IMR-90 (cell line): ENCODE measurements around the gene DOCK4. TPM values are rescaled to one million over a fixed set of nuclear protein-coding genes. Genes with fewer than 3 reads are reported as not detected.

Experiments used
- ATAC-seq: fragments of 200-7000 bp; cut with Tn5 transposase; 2 replicates; pipeline ENCODE4 v1.9.1; 2020; ENCODE audit warnings: low read depth, mild to moderate bottlenecking, moderate library complexity
- BruUV-seq: library from RNA; stranded (reverse); fragments of 400-500 nt; replicated peaks from 2 replicates; lab custom pipeline; 2021; lab: Mats Ljungman, UMichigan
- CTCF ChIA-PET: fragments of 300-600 bp; formaldehyde crosslinking; extraction: SDS; loops from one replicate; lab custom pipeline; 2021; ENCODE audit warnings: antibody characterized with exemption; lab: Yijun Ruan, JAX
- POLR2A ChIA-PET: fragments of 300-600 bp; sonication (Branson Sonifier 250); formaldehyde crosslinking; loops from one replicate; lab custom pipeline; 2022; ENCODE audit warnings: antibody characterized with exemption; ENCODE audit not compliant: unreplicated experiment; lab: Charles Lee
- DNase-seq: peaks from one replicate; pipeline ENCODE4 v3.0.0; 2013
- H2AFZ ChIP-seq: replicated peaks from 2 replicates; pipeline ENCODE3; 2013; ENCODE audit warnings: low read length, mild to moderate bottlenecking; ENCODE audit not compliant: poor library complexity
- H2AK5ac ChIP-seq: 2 replicates; pipeline ENCODE4 v1.6.1; 2013; ENCODE audit warnings: low read depth, low read length, inconsistent platforms
- H2AK9ac ChIP-seq: replicated peaks from 2 replicates; pipeline ENCODE3; 2013; ENCODE audit warnings: mild to moderate bottlenecking, low read depth, low read length, moderate library complexity; ENCODE audit not compliant: poor library complexity
- H2BK120ac ChIP-seq: 2 replicates; pipeline ENCODE4 v1.6.1; 2013; ENCODE audit warnings: low read depth, low read length, inconsistent platforms
- H2BK15ac ChIP-seq: 3 replicates; pipeline ENCODE4 v1.6.1; 2013; ENCODE audit warnings: low read depth, low read length, inconsistent platforms
- H2BK20ac ChIP-seq: 2 replicates; pipeline ENCODE4 v1.6.1; 2013; ENCODE audit warnings: low read depth, mild to moderate bottlenecking, inconsistent platforms, low read length, moderate library complexity
- H2BK5ac ChIP-seq: 2 replicates; pipeline ENCODE4 v1.6.1; 2013; ENCODE audit warnings: mild to moderate bottlenecking, low read depth, low read length, inconsistent platforms; ENCODE audit not compliant: poor library complexity, severe bottlenecking
- H3K14ac ChIP-seq: replicated peaks from 2 replicates; pipeline ENCODE4 v1.6.1; 2013; ENCODE audit warnings: low read depth, low read length, inconsistent platforms
- H3K18ac ChIP-seq: 2 replicates; pipeline ENCODE4 v1.6.1; 2013; ENCODE audit warnings: low read depth, low read length, control low read depth
- H3K23ac ChIP-seq: 2 replicates; pipeline ENCODE4 v1.6.1; 2013; ENCODE audit warnings: low read depth, low read length, inconsistent platforms
- H3K27ac ChIP-seq: 2 replicates; pipeline ENCODE4 v1.5.1; 2013; ENCODE audit warnings: mild to moderate bottlenecking, control low read depth, low read length; ENCODE audit not compliant: insufficient read depth
- H3K27me3 ChIP-seq: 2 replicates; pipeline ENCODE4 v1.6.1; 2013; ENCODE audit warnings: low read length; ENCODE audit not compliant: control insufficient read depth, insufficient read depth
- H3K36me3 ChIP-seq: 2 replicates; pipeline ENCODE4 v1.6.1; 2013; ENCODE audit warnings: low read length, mixed read lengths; ENCODE audit not compliant: control insufficient read depth, insufficient read depth
- H3K4ac ChIP-seq: 2 replicates; pipeline ENCODE4 v1.6.1; 2013; ENCODE audit warnings: low read depth, low read length, inconsistent platforms
- H3K4me1 ChIP-seq: 2 replicates; pipeline ENCODE4 v1.6.1; 2013; ENCODE audit warnings: low read length, mixed read lengths; ENCODE audit not compliant: control insufficient read depth, insufficient read depth
- H3K4me2 ChIP-seq: 2 replicates; pipeline ENCODE4 v1.6.1; 2013; ENCODE audit warnings: low read depth, mild to moderate bottlenecking, control low read depth, low read length, moderate library complexity
- H3K4me3 ChIP-seq: 2 replicates; pipeline ENCODE4 v1.5.1; 2013; ENCODE audit warnings: low read depth, mild to moderate bottlenecking, control low read depth, low read length, moderate library complexity; ENCODE audit not compliant: insufficient read depth
- H3K56ac ChIP-seq: 2 replicates; pipeline ENCODE4 v1.6.1; 2013; ENCODE audit warnings: low read length, inconsistent platforms; ENCODE audit not compliant: insufficient read depth; ENCODE audit errors: extremely low read depth
- H3K79me1 ChIP-seq, 2 experiments: 2 replicates each; pipeline ENCODE4 v1.6.1; 2013; ENCODE audit warnings: low read length in 2 of 2, inconsistent platforms in 1 of 2, low read depth in 1 of 2
- H3K9ac ChIP-seq: 2 replicates; pipeline ENCODE4 v1.6.1; 2013; ENCODE audit warnings: low read depth, low read length, control low read depth
- H3K9me1 ChIP-seq: 2 replicates; pipeline ENCODE4 v1.6.1; 2013; ENCODE audit warnings: low read length, inconsistent platforms; ENCODE audit not compliant: insufficient read depth
- H3K9me3 ChIP-seq: 2 replicates; pipeline ENCODE4 v1.6.1; 2013; ENCODE audit warnings: low read length; ENCODE audit not compliant: control insufficient read depth, insufficient read depth
- H4K20me1 ChIP-seq: 2 replicates; pipeline ENCODE4 v1.6.1; 2013; ENCODE audit warnings: low read length, inconsistent platforms; ENCODE audit not compliant: insufficient read depth
- H4K5ac ChIP-seq: 2 replicates; pipeline ENCODE4 v1.6.1; 2013; ENCODE audit warnings: mild to moderate bottlenecking, low read depth, low read length, control low read depth
- H4K8ac ChIP-seq, 2 experiments: 2 replicates each; pipeline ENCODE4 v1.6.1; 2013; ENCODE audit warnings: low read depth in 2 of 2, low read length in 2 of 2, control low read depth in 1 of 2, inconsistent platforms in 1 of 2
- H4K91ac ChIP-seq: 2 replicates; pipeline ENCODE4 v1.6.1; 2013; ENCODE audit warnings: low read depth, low read length, inconsistent platforms; ENCODE audit not compliant: insufficient read depth
- BHLHE40 ChIP-seq: fragments of 150-350 bp; IDR thresholded peaks from 2 replicates; pipeline ENCODE4 v1.6.1; 2016; ENCODE audit warnings: mild to moderate bottlenecking, low read depth, low read length
- CEBPB ChIP-seq: IDR thresholded peaks from 2 replicates; pipeline ENCODE4 v1.6.1; 2012; ENCODE audit warnings: low read depth, low read length, improper control_type of control experiment
- CHD1 ChIP-seq: IDR thresholded peaks from 2 replicates; pipeline ENCODE4 v1.6.1; 2012; ENCODE audit warnings: low read depth, low read length, improper control_type of control experiment
- CTCF ChIP-seq: conservative IDR thresholded peaks from 2 replicates; pipeline ENCODE4 v1.5.1; 2012; ENCODE audit warnings: mild to moderate bottlenecking, low read depth, low read length, improper control_type of control experiment
- FOS ChIP-seq: fragments of 150-350 bp; IDR thresholded peaks from 2 replicates; pipeline ENCODE4 v1.6.1; 2016; ENCODE audit warnings: low read depth, low read length
- MAFK ChIP-seq: IDR thresholded peaks from 2 replicates; pipeline ENCODE4 v1.6.1; 2012; ENCODE audit warnings: low read depth, low read length, improper control_type of control experiment
- MAZ ChIP-seq: IDR thresholded peaks from 2 replicates; pipeline ENCODE4 v1.6.1; 2012; ENCODE audit warnings: low read depth, mild to moderate bottlenecking, low read length, improper control_type of control experiment, moderate library complexity, borderline replicate concordance
- MXI1 ChIP-seq: IDR thresholded peaks from 2 replicates; pipeline ENCODE4 v1.6.1; 2012; ENCODE audit warnings: low read depth, mild to moderate bottlenecking, low read length, moderate library complexity, borderline replicate concordance
- NFE2L2 ChIP-seq: fragments of 150-350 bp; IDR thresholded peaks from 2 replicates; pipeline ENCODE4 v1.6.1; 2016; ENCODE audit warnings: low read depth, mild to moderate bottlenecking, low read length
- POLR2A ChIP-seq: IDR thresholded peaks from 2 replicates; pipeline ENCODE4 v1.6.1; 2012; ENCODE audit warnings: mild to moderate bottlenecking, low read depth, low read length
- RAD21 ChIP-seq: IDR thresholded peaks from 2 replicates; pipeline ENCODE4 v1.6.1; 2012; ENCODE audit warnings: low read length, improper control_type of control experiment
- RCOR1 ChIP-seq: IDR thresholded peaks from 2 replicates; pipeline ENCODE4 v1.6.1; 2012; ENCODE audit warnings: mild to moderate bottlenecking, low read length, improper control_type of control experiment; ENCODE audit not compliant: insufficient replicate concordance
- RFX5 ChIP-seq: IDR thresholded peaks from 2 replicates; pipeline ENCODE4 v1.8.0; 2012; ENCODE audit warnings: low read depth, mild to moderate bottlenecking, low read length, moderate library complexity
- SMC3 ChIP-seq: fragments of 150-350 bp; IDR thresholded peaks from 2 replicates; pipeline ENCODE4 v1.6.1; 2016; ENCODE audit warnings: low read depth, mild to moderate bottlenecking, antibody characterized with exemption, low read length, moderate library complexity
- WGBS, 2 experiments: methylation state at CpG; one replicate each; pipeline versions ENCODE4 v1.1.5 to v1.1.7; 2013; ENCODE audit warnings: missing lambda C conversion rate in 2 of 2; ENCODE audit not compliant: insufficient read length in 1 of 2; ENCODE audit errors: extremely low coverage in 2 of 2; 5-methylcytosine and 5-hydroxymethylcytosine counted together
- dilution Hi-C: fragments of 300-500 bp; cut with HindIII; formaldehyde crosslinking; loops from one replicate; pipeline ENCODE4 v1.14.3; 2018; ENCODE audit warnings: low sequenced_read_pairs; ENCODE audit not compliant: unreplicated experiment
- in situ Hi-C: fragments of 300-500 bp; cut with MboI; formaldehyde crosslinking; loops from 3 replicates; pipeline ENCODE4 v1.14.3; 2019; ENCODE audit warnings: low sequenced_read_pairs, inconsistent platforms, mixed read lengths
- intact Hi-C: fragments of 100-400 bp; cut with micrococcal nuclease; formaldehyde crosslinking; loops from 2 replicates; pipeline ENCODE4 v1.10.0; 2022
- polyA plus RNA-seq, 3 experiments: library from polyadenylated mRNA; depleted of rRNA; stranded (reverse); fragments of >200 nt; gene quantifications; 2 replicates each; pipeline ENCODE4 v1.2.3, GENCODE V29; 2012; ENCODE audit warnings: low replicate concordance in 1 of 3
- total RNA-seq: library from RNA; depleted of rRNA; stranded (reverse); fragments of >200 nt; gene quantifications from 2 replicates; pipeline ENCODE4 v1.2.3, GENCODE V29; 2012
- TF ChIP-seq, protein P1 (sequence below): fragments of 150-350 bp; IDR thresholded peaks from 2 replicates; pipeline ENCODE4 v1.6.1; 2016; ENCODE audit warnings: low read depth, mild to moderate bottlenecking, low read length, moderate library complexity, borderline replicate concordance

The DOCK4 gene
- total and polyA plus RNA-seq, 2 of the 4 experiments (the other 2 are of a cell fraction) = 4.4 to 12.2 TPM

DNA sequence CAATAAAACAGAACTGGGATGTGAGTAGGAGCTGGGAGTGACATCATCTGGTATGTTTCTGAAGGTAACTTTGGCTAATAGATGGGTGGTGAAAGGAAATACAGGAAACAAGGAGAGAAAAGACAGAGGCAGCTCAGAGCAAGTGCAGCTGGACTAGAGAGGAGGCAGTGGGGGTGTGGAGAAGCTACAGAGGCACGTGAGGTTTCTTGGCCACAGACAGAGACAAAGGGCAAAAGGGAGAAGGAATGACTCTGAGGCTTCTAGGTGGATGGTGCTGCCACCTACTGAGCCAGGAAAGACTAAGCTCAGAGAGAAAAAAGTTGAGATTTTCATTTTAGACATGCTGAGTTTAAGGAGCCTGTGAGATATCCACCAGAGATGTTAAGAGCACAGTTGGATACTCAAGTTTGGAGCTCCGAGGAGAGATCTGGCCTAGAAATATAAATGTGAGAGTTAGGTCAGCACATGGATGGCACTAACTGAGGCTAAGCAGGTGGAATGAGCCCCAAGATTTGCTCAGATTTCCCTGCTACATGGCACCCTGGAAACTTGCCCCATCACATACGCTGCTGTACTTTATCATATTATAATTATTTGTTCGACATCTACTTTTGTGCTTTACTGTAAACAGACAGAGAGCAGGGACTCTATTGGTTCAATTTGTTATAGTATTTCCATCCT lies 350.9 kb downstream of the DOCK4 start:
- Histone ChIP-seq H3K9ac (no peak overlapping the region), H4K91ac (no peak overlapping the region), H3K4me1 (no peaks in the 10 kb centered on the region), H3K4me2 (no peak overlapping the region), H3K79me1 (no peaks in the 10 kb centered on the region), H4K8ac (no peak overlapping the region), H4K20me1 (no peaks in the 10 kb centered on the region), H3K27me3 (no peaks in the 10 kb centered on the region), H3K4ac (no peak overlapping the region), H3K4me3 (no peak overlapping the region), H2BK5ac (no peak overlapping the region), H3K18ac (no peak overlapping the region), H2BK20ac (no peak overlapping the region), H2AK5ac (no peak overlapping the region), H2BK120ac (no peak overlapping the region), H2AK9ac (no peak overlapping the region), H3K56ac (no peak overlapping the region), H3K9me1 (no peaks in the 10 kb centered on the region; the same call in 1 of the 2 replicates), H3K23ac (no peak overlapping the region), H2AFZ (peak overlapping the region; percentile 73), H3K36me3 (peaks cover 2% of the 10 kb centered on the region; the same call in 1 of the 2 replicates), H3K9me3 (0 out of 2 replicates have a peak, but pooled peaks cover under 1% of the 10 kb centered on the region), H3K27ac (no peak overlapping the region), H3K14ac (no peak overlapping the region), H4K5ac (no peak overlapping the region), H2BK15ac (no peak overlapping the region)
- peak; percentile 79 for DNase-seq
- dilution Hi-C loops = no loop called here
- ChIA-PET POLR2A (no interaction called here), CTCF (interaction anchor here (0.6 to 2.5 kb wide), 21 partner anchors 9 to 129 kb away, joined by 3 to 17 read pairs (median 3); no protein-coding TSS in a partner anchor)
- in situ Hi-C loops = no loop called here
- intact Hi-C loops = loop anchor here (1.0 to 2.0 kb wide), 5 partner anchors 92 to 556 kb away; no protein-coding TSS in a partner anchor
- BruUV-seq = no TSS peak
- 22% methylated on average over 1 of the region's 4 CpGs; no CpG with 5 or more reads in 1 of the 2 experiments for WGBS, 2 experiments
- peak; percentile 97 for ATAC-seq
- no peak for TF ChIP-seq NFE2L2
- no peak for TF ChIP-seq CEBPB
- TF ChIP-seq FOS = no peak
- no peak for TF ChIP-seq MAZ
- TF ChIP-seq BHLHE40 = peak; percentile 96
- peak; percentile 58 for TF ChIP-seq SMC3
- no peak for TF ChIP-seq MXI1
- no peak for TF ChIP-seq RCOR1
- TF ChIP-seq, protein P1, sequence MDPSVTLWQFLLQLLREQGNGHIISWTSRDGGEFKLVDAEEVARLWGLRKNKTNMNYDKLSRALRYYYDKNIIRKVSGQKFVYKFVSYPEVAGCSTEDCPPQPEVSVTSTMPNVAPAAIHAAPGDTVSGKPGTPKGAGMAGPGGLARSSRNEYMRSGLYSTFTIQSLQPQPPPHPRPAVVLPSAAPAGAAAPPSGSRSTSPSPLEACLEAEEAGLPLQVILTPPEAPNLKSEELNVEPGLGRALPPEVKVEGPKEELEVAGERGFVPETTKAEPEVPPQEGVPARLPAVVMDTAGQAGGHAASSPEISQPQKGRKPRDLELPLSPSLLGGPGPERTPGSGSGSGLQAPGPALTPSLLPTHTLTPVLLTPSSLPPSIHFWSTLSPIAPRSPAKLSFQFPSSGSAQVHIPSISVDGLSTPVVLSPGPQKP = no peak
- no peak for TF ChIP-seq RFX5
- TF ChIP-seq CTCF = peak; percentile 67
- no peak for TF ChIP-seq CHD1
- peak; percentile 68 for TF ChIP-seq RAD21
- TF ChIP-seq MAFK = no peak
- no peak for TF ChIP-seq POLR2A
